GM12878 (cell line): ENCODE results near the gene PLEKHJ1. TPM values are rescaled to one million over a fixed set of nuclear protein-coding genes. Genes with fewer than 3 reads are reported as not detected.

ENCODE experiments used
- ATAC-seq: fragments of 200-7000 bp; cut with Tn5 transposase; 3 replicates; pipeline ENCODE4 v1.9.1; 2020; ENCODE audit warnings: mild to moderate bottlenecking, moderate library complexity
- BruUV-seq: library from RNA; stranded (reverse); fragments of 400-500 nt; replicated peaks from 2 replicates; lab custom pipeline; 2021; lab: Mats Ljungman, UMichigan
- CTCF ChIA-PET: fragments of 300-600 bp; sonication (Branson Sonifier 250); formaldehyde crosslinking; extraction: SDS; loops from one replicate; lab custom pipeline; 2021; ENCODE audit warnings: inconsistent platforms; lab: Yijun Ruan, JAX
- POLR2A ChIA-PET: fragments of 350-600 bp; formaldehyde crosslinking; extraction: SDS; loops from one replicate; lab custom pipeline; 2021; ENCODE audit warnings: inconsistent platforms; lab: Charles Lee
- RAD21 ChIA-PET: fragments of 300-600 bp; sonication (Branson Sonifier 250); formaldehyde crosslinking; loops from one replicate; lab custom pipeline; 2023; ENCODE audit warnings: antibody characterized with exemption; ENCODE audit not compliant: unreplicated experiment; lab: Charles Lee
- SMC1A ChIA-PET: fragments of 300-600 bp; sonication (Branson Sonifier 250); formaldehyde crosslinking; loops from one replicate; lab custom pipeline; 2023; ENCODE audit not compliant: unreplicated experiment, uncharacterized antibody; lab: Charles Lee
- DNase-seq: peaks from one replicate; pipeline ENCODE4 v3.0.0-alpha.2; 2011; ENCODE audit warnings: low read depth, low spot score
- FAIRE-seq: peaks from 3 replicates; lab custom pipeline; 2011; peaks lifted over from hg19 to GRCh38; lab: Jason Lieb, UNC
- H2AFZ ChIP-seq: 2 replicates; pipeline ENCODE4 v1.6.0; 2011; ENCODE audit warnings: low read depth, low read length, control low read depth; ENCODE audit not compliant: control insufficient read depth
- H3K27ac ChIP-seq: 2 replicates; pipeline ENCODE4 v1.5.1; 2011; ENCODE audit warnings: control low read depth; ENCODE audit not compliant: control insufficient read depth, insufficient read depth
- H3K27me3 ChIP-seq, 2 experiments: replicated peaks in 1 of 2; 2 replicates each; pipeline versions ENCODE4 v1.6.0 to v1.6.1; 2011; ENCODE audit warnings: low read length in 1 of 2; ENCODE audit not compliant: control insufficient read depth in 2 of 2, insufficient read depth in 2 of 2
- H3K36me3 ChIP-seq, 2 experiments: 2 replicates each; pipeline ENCODE4 v1.5.1; 2011; ENCODE audit warnings: low read length in 1 of 2; ENCODE audit not compliant: control insufficient read depth in 2 of 2, insufficient read depth in 2 of 2
- H3K4me1 ChIP-seq: 2 replicates; pipeline ENCODE4 v1.6.1; 2011; ENCODE audit warnings: mild to moderate bottlenecking, low read length, moderate library complexity, mixed read lengths; ENCODE audit not compliant: control insufficient read depth, insufficient read depth
- H3K4me2 ChIP-seq: 2 replicates; pipeline ENCODE4 v1.6.0; 2011; ENCODE audit warnings: control low read depth; ENCODE audit not compliant: control insufficient read depth, insufficient read depth
- H3K4me3 ChIP-seq: fragments of 200-600 bp; sonication (generic); 2 replicates; pipeline ENCODE4 v1.5.1; 2016
- H3K79me2 ChIP-seq: 2 replicates; pipeline ENCODE4 v1.6.0; 2011; ENCODE audit warnings: low read length; ENCODE audit not compliant: control insufficient read depth, insufficient read depth
- H3K9ac ChIP-seq: 2 replicates; pipeline ENCODE4 v1.8.0; 2011; ENCODE audit warnings: low read length, control low read depth, mixed read lengths; ENCODE audit not compliant: control insufficient read depth, insufficient read depth
- H3K9me3 ChIP-seq: replicated peaks from 3 replicates; pipeline ENCODE4 v1.5.1; 2011; ENCODE audit warnings: mild to moderate bottlenecking, low read length; ENCODE audit not compliant: control insufficient read depth, insufficient read depth
- H4K20me1 ChIP-seq: 2 replicates; pipeline ENCODE4 v1.6.0; 2011; ENCODE audit not compliant: control insufficient read depth, insufficient read depth
- NFXL1 ChIP-seq: fragments of 450-650 bp; IDR thresholded peaks from 2 replicates; pipeline ENCODE4 v1.6.1; 2017; ENCODE audit warnings: antibody characterized with exemption, mild to moderate bottlenecking, borderline replicate concordance
- SMAD1 ChIP-seq: fragments of 450-650 bp; IDR thresholded peaks from 2 replicates; pipeline ENCODE4 v1.6.1; 2018; ENCODE audit warnings: mild to moderate bottlenecking, low read depth; ENCODE audit not compliant: partially characterized antibody
- ZSCAN29 ChIP-seq: fragments of 450-650 bp; IDR thresholded peaks from 2 replicates; pipeline ENCODE4 v1.6.1; 2017; ENCODE audit warnings: mild to moderate bottlenecking, moderate library complexity
- WGBS: methylation state at CpG from one replicate; pipeline ENCODE4 v1.1.6; 2016; ENCODE audit warnings: low lambda C conversion rate; ENCODE audit not compliant: insufficient replicate concordance, insufficient coverage; ENCODE audit errors: missing lambda C conversion rate; 5-methylcytosine and 5-hydroxymethylcytosine counted together
- in situ Hi-C: fragments of 300-500 bp; cut with MboI; formaldehyde crosslinking; loops from 9 replicates; pipeline ENCODE4 v1.14.3; 2018; ENCODE audit warnings: mixed read lengths
- intact Hi-C: fragments of 100-400 bp; cut with micrococcal nuclease; formaldehyde crosslinking; loops from one replicate; pipeline ENCODE4 v1.14.2; 2022; ENCODE audit not compliant: unreplicated experiment
- polyA plus RNA-seq, 11 experiments: library from polyadenylated mRNA; depleted of rRNA in 4 of 11; unstranded in 6 of 11; stranded (reverse) in 5 of 11; fragments of >200 nt; fragmentation: Nextera tagmentation in 4 of 11; fragmentation: Illumina TruSeq in 1 of 11; extraction: Ambion mirVana in 4 of 11; extraction: Trizol in 1 of 11; gene quantifications; 1 replicate in 1 of 11; 2 replicates in 10 of 11; pipeline versions ENCODE4 v1.2.1 to v1.2.3, GENCODE V29; 2011 to 2016; ENCODE audit warnings: inconsistent platforms in 2 of 11, missing spikeins in 2 of 11, low read depth in 1 of 11
- total RNA-seq, 4 experiments: library from RNA; depleted of rRNA in 3 of 4; stranded (reverse); fragments of >200 nt in 3 of 4; fragmentation: Illumina TruSeq in 1 of 4; extraction: Trizol in 1 of 4; gene quantifications; 2 replicates each; pipeline versions ENCODE4 v1.2.1 to v1.2.3, GENCODE V29; 2013 to 2021
- TF ChIP-seq, protein P1 (sequence below): fragments of 150-350 bp; IDR thresholded peaks from 2 replicates; pipeline ENCODE4 v1.6.1; 2014; ENCODE audit warnings: mild to moderate bottlenecking, low read depth, low read length

PLEKHJ1 gene
- total and polyA plus RNA-seq, 10 of the 15 experiments (the other 5 are each of a cell fraction or from before 2014, with no cell fraction given), result 1.3 to 133 (median 75.0) TPM

DNA sequence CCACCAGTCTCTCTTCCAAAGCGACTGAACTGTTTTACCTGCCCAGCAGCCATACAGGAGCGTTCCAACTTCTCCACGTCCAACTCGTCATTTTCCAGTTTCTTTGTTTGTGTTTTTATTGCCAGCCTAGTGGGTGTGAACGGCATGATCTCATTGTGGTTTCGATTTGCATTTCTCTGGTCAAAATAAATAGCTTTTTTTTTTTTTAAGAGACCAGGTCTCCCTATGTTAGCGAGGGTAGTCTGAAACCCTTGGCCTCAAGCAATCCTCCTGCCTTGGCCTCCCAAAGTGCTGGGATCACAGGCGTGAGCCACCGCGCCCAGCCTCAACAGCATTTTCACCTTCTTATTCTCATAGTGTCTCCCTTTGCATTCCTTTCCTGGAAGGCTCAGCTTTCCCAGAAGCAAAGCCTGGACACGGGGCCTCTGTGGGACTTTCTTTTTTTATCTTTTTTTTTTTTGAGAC, 24.2 kb upstream of the PLEKHJ1 start (continued):
- TF ChIP-seq SMAD1, result no peak
- TF ChIP-seq NFXL1, result no peak

DNA sequence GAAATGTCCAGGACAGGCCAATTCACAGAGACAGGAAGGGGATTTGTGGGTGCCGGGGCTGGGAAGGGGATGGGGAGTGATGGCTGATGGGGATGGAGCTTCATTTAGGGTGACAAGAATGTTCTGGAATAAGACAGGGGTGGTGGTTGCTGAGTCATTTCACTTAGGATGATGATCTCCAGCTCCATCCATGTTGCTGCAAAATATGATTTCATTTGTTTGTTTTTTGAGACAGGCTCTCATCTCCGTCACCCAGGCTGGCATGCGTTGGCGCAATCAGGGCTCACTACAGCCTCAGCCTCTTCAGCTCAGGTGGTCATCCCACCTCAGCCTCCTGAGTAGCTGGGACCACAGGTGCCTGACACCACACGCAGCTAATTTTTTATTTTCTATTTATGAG, 23.2 kb upstream of the PLEKHJ1 start:
- ChIA-PET CTCF (interaction anchor here (0.6 to 6.7 kb wide), 5 partner anchors 15 to 104 kb away, joined by 5 to 130 read pairs (median 17); no protein-coding TSS in a partner anchor), SMC1A (interaction anchor here (1.3 to 3.5 kb wide), 4 partner anchors 11 to 88 kb away, joined by 3 to 39 read pairs (median 8); no protein-coding TSS in a partner anchor), RAD21 (interaction anchor here (0.6 to 5.4 kb wide), 5 partner anchors 13 to 133 kb away, joined by 3 to 72 read pairs (median 4); partner anchors contain the start of gene SF3A2), POLR2A (interaction anchor here (0.6 to 4.7 kb wide), 7 partner anchors 12 to 177 kb away, joined by 3 to 54 read pairs (median 8); no protein-coding TSS in a partner anchor)
- no peak overlapping the region for H2AFZ ChIP-seq
- 82% methylated on average over 4 of the region's 5 CpGs for WGBS
- TF ChIP-seq ZSCAN29, result no peak
- TF ChIP-seq, protein P1, sequence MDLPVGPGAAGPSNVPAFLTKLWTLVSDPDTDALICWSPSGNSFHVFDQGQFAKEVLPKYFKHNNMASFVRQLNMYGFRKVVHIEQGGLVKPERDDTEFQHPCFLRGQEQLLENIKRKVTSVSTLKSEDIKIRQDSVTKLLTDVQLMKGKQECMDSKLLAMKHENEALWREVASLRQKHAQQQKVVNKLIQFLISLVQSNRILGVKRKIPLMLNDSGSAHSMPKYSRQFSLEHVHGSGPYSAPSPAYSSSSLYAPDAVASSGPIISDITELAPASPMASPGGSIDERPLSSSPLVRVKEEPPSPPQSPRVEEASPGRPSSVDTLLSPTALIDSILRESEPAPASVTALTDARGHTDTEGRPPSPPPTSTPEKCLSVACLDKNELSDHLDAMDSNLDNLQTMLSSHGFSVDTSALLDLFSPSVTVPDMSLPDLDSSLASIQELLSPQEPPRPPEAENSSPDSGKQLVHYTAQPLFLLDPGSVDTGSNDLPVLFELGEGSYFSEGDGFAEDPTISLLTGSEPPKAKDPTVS, result peak; percentile 58; the same call in 1 of the 2 replicates
- no peak for ATAC-seq
- in situ Hi-C loops (no loop called here), intact Hi-C loops (no loop called here)
- H3K4me3 ChIP-seq, result no peak overlapping the region
- H3K36me3 ChIP-seq, result no peaks in the 10 kb centered on the region
- H3K4me1 ChIP-seq, result peaks cover 19% of the 10 kb centered on the region
- no peak overlapping the region for H3K9ac ChIP-seq
- H3K27me3 ChIP-seq, result no peaks in the 10 kb centered on the region; a peak in 1 of 4 replicates
- no peaks in the 10 kb centered on the region for H3K9me3 ChIP-seq
- BruUV-seq, result no TSS peak
- DNase-seq, result no peak
- H4K20me1 ChIP-seq, result no peaks in the 10 kb centered on the region
- no peak overlapping the region for H3K27ac ChIP-seq
- no peak overlapping the region for H3K4me2 ChIP-seq
- H3K79me2 ChIP-seq, result no peaks in the 10 kb centered on the region
- no peak for FAIRE-seq
